ENCODE results near the gene SYTL3. TPM values are rescaled to one million over a fixed set of nuclear protein-coding genes. Genes with fewer than 3 reads are reported as not detected.

The SYTL3 gene
- total RNA-seq, 1 experiment from 2014 or later = 1.8 TPM

DNA sequence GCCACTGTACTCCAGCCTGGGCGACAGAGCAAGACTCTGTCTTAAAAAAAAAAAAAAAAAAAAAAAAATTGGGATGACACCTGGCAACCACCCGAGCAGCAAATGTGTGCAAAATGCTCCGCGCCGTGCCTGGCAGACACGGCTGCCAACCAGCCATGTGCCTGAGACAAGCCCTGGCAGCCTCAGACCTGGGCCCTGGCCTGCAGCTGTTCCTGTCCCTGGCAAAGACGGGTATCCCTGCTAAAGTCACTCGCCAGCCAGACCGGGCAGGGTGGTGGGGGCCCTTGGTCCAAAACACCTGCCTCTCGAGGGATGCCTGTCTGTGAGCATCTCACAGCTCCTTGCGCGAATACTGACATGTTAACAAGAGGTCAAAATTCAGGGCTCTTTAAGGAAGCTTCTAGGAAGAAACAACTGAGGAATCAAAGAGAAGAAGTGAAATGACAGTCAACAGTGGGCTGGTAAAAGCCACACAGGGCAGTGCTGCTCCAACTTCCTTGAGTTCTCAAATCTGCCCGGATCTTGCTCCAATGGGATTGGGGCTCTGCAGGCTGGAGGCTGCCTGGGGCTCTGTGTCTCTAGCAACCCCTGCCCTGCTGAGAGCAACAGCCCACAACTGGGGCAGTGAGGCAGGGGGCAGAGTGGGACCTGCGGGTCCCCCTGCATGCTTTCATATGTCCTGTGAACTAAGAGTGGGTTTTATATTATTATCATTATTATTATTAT lies 53.4 kb downstream of the SYTL3 start:
- ATAC-seq (no peak), DNase-seq (no peak)
- H3K9me2 ChIP-seq (replicated peaks; ENCODE audit: low read length) = no peaks in the 10 kb centered on the region
- H3K9me3 ChIP-seq (ENCODE audit: low read length) = no peaks in the 10 kb centered on the region
- no peak overlapping the region for H3K4me2 ChIP-seq (ENCODE audit: low read length)
- no peak overlapping the region for H3K27ac ChIP-seq (ENCODE audit: low read length)
- CTCF ChIA-PET = interaction anchor here (0.7 kb wide), 1 partner anchor 217 kb away, joined by 3 read pairs; no protein-coding TSS in a partner anchor
- intact Hi-C loops (cut with micrococcal nuclease) = loop anchor here (5.0 to 10.0 kb wide), 3 partner anchors 59 to 402 kb away; no protein-coding TSS in a partner anchor
- H3K36me3 ChIP-seq (ENCODE audit: low read depth, low read length) = no peaks in the 10 kb centered on the region
- no peak overlapping the region for H3K9ac ChIP-seq (ENCODE audit: low read length)
- no peak overlapping the region for H2AFZ ChIP-seq (ENCODE audit: low read length)
- TF ChIP-seq EZH2 (IDR thresholded peaks at IDR 0.05; ENCODE audit: low read length, unreplicated experiment) = no peak
- TF ChIP-seq, protein P1, sequence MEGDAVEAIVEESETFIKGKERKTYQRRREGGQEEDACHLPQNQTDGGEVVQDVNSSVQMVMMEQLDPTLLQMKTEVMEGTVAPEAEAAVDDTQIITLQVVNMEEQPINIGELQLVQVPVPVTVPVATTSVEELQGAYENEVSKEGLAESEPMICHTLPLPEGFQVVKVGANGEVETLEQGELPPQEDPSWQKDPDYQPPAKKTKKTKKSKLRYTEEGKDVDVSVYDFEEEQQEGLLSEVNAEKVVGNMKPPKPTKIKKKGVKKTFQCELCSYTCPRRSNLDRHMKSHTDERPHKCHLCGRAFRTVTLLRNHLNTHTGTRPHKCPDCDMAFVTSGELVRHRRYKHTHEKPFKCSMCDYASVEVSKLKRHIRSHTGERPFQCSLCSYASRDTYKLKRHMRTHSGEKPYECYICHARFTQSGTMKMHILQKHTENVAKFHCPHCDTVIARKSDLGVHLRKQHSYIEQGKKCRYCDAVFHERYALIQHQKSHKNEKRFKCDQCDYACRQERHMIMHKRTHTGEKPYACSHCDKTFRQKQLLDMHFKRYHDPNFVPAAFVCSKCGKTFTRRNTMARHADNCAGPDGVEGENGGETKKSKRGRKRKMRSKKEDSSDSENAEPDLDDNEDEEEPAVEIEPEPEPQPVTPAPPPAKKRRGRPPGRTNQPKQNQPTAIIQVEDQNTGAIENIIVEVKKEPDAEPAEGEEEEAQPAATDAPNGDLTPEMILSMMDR (conservative IDR thresholded peaks at IDR 0.05; ENCODE audit: low read depth, low read length) = no peak
- no peak for TF ChIP-seq EZH2phosphoT487 (IDR thresholded peaks at IDR 0.05; ENCODE audit: borderline replicate concordance, low read length)
- peaks cover 21% of the 10 kb centered on the region for H3K4me1 ChIP-seq (ENCODE audit: insufficient read depth, low read length)
- no peaks in the 10 kb centered on the region for H3K79me2 ChIP-seq (ENCODE audit: low read length)
- H3K27me3 ChIP-seq (ENCODE audit: low read length) = no peaks in the 10 kb centered on the region
- H3F3A ChIP-seq (ENCODE audit: low read length, unreplicated experiment) = no peaks in the 10 kb centered on the region
- H3K4me3 ChIP-seq (ENCODE audit: low read length) = no peak overlapping the region
- POLR2A ChIA-PET (ENCODE audit: unreplicated experiment) = no interaction called here
- H4K20me1 ChIP-seq (ENCODE audit: low read length) = no peaks in the 10 kb centered on the region
- no TSS peak for BruUV-seq (replicated peaks)

DNA sequence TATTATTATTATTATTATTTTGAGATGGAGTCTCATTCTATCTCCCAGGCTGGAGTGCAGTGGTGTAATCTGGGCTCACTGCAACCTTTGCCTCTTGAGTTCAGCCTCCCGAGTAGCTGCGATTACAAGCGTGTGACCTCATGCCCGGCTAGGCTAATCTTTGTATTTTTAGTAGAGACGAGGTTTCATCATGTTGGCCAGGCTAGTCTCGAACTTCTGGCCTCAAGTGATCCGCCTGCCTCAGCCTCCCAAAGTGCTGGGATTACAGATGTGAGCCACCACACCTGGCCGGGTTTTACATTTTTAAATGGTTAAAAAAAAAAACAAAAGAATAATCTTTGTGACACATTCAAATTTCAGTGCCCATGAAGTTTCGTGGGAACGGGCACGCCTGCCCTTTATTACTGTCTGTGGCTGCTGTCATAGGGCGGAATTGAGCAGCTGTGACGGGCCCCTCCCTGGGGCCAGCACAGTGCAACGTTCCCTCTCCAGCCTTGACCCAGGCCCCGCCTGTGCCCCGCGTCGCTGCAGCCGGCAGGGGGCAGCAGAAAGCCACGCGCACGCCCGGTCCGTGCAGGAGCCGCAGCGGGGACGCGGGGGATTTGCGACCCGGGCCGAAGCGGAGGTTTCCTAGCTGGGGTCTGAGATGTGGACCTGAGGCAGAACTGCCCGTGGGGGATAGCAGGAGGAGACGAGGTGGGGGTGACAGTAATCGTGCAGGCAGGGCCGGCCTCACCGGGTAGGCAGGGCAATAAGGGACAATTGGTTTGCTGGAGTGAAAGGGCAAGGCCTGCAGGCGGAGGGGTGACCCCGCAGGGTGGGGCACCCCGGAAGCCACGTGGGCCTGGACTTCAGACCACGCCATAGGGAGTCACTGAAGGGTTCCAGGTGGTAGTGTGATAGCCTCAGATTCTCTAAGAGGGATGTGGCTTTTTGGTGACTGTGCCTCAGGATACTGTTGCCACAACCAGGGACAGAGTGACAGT lies 54.3 kb downstream of the SYTL3 start:
- Histone ChIP-seq H3K79me2 (ENCODE audit: low read length) (no peaks in the 10 kb centered on the region), H3K9me3 (ENCODE audit: low read length) (no peaks in the 10 kb centered on the region), H3K27me3 (ENCODE audit: low read length) (no peaks in the 10 kb centered on the region), H3K4me2 (ENCODE audit: low read length) (peak overlapping the region; percentile 84), H3K4me1 (ENCODE audit: insufficient read depth, low read length) (peaks cover 21% of the 10 kb centered on the region), H3K9ac (ENCODE audit: low read length) (peak overlapping the region; percentile 44), H3K4me3 (ENCODE audit: low read length) (peak overlapping the region; percentile 63), H3F3A (ENCODE audit: low read length, unreplicated experiment) (no peaks in the 10 kb centered on the region), H2AFZ (ENCODE audit: low read length) (peak overlapping the region; percentile 96), H3K36me3 (ENCODE audit: low read depth, low read length) (no peaks in the 10 kb centered on the region), H3K27ac (ENCODE audit: low read length) (no peak overlapping the region), H4K20me1 (ENCODE audit: low read length) (no peaks in the 10 kb centered on the region), H3K9me2 (replicated peaks; ENCODE audit: low read length) (no peaks in the 10 kb centered on the region)
- DNase-seq (peak; percentile 68), ATAC-seq (peak; percentile 95)
- intact Hi-C loops (cut with micrococcal nuclease) = loop anchor here (1.0 to 10.0 kb wide), 4 partner anchors 58 to 401 kb away; no protein-coding TSS in a partner anchor
- ChIA-PET CTCF (interaction anchor here (0.7 kb wide), 1 partner anchor 216 kb away, joined by 3 read pairs; no protein-coding TSS in a partner anchor), POLR2A (ENCODE audit: unreplicated experiment) (no interaction called here)
- TF ChIP-seq, protein P1 (conservative IDR thresholded peaks at IDR 0.05; ENCODE audit: low read depth, low read length) = peak; percentile 94
- TF ChIP-seq EZH2 (IDR thresholded peaks at IDR 0.05; ENCODE audit: low read length, unreplicated experiment) = no peak
- no peak for TF ChIP-seq EZH2phosphoT487 (IDR thresholded peaks at IDR 0.05; ENCODE audit: borderline replicate concordance, low read length)
- BruUV-seq (replicated peaks) = no TSS peak

All from PC-3 (cell line).